ENCODE data around the gene FEZ2. TPM values are rescaled to one million over a fixed set of nuclear protein-coding genes. Genes with fewer than 3 reads are reported as not detected.

FEZ2 gene
- total and polyA plus RNA-seq, 3 experiments from 2014 or later, result 3.1 to 8.1 (median 6.9) TPM

- Histone ChIP-seq H3K27ac (ENCODE audit: low read depth, low read length) (no peak overlapping the region), H3K36me3 (ENCODE audit: insufficient read depth, low read length) (no peaks in the 10 kb centered on the region), H3K9me3 (ENCODE audit: low read length) (no peaks in the 10 kb centered on the region), H3K27me3 (ENCODE audit: insufficient read depth, low read length, poor library complexity, severe bottlenecking) (no peaks in the 10 kb centered on the region), H3K4me1 (ENCODE audit: insufficient read depth, low read length) (no peaks in the 10 kb centered on the region), H3K4me3 (ENCODE audit: low read length) (no peak overlapping the region)
- ChIA-PET POLR2A (no interaction called here), CTCF (no interaction called here)
- H3K4me3 Mint-ChIP-seq, result no peak overlapping the region
- H3K27ac Mint-ChIP-seq, result peak overlapping the region in 2 of 8 donors; percentile 23 to 48
- H3K36me3 Mint-ChIP-seq, result peaks cover 7 to 69% (median 18%) of the 10 kb centered on the region in 3 donors
- H3K9me3 Mint-ChIP-seq, result no peaks in the 10 kb centered on the region
- no peak for DNase-seq
- no peaks in the 10 kb centered on the region for H3K27me3 Mint-ChIP-seq
- H3K4me1 Mint-ChIP-seq, result peaks cover 0 to 9% (median 7%) of the 10 kb centered on the region in 3 donors
Observed at GRCh38 chr2:36572719-36573059, 25.3 kb downstream of the FEZ2 start.

GRCh38 chr2:36572054-36572718 is 25.8 kb downstream of the FEZ2 start:
- H3K4me3 Mint-ChIP-seq, result no peak overlapping the region
- H3K27ac ChIP-seq (ENCODE audit: low read depth, low read length), result no peak overlapping the region
- H3K4me1 ChIP-seq (ENCODE audit: insufficient read depth, low read length), result no peaks in the 10 kb centered on the region
- H3K36me3 ChIP-seq (ENCODE audit: insufficient read depth, low read length), result no peaks in the 10 kb centered on the region
- no peak overlapping the region for H3K4me3 ChIP-seq (ENCODE audit: low read length)
- H3K4me1 Mint-ChIP-seq, result peaks cover 0 to 11% (median 7%) of the 10 kb centered on the region in 3 donors
- ChIA-PET POLR2A (no interaction called here), CTCF (no interaction called here)
- H3K36me3 Mint-ChIP-seq, result peaks cover 4 to 67% (median 19%) of the 10 kb centered on the region in 3 donors
- no peaks in the 10 kb centered on the region for H3K27me3 Mint-ChIP-seq
- H3K27ac Mint-ChIP-seq, result peak overlapping the region in 1 of 8 donors; percentile 48
- no peaks in the 10 kb centered on the region for H3K27me3 ChIP-seq (ENCODE audit: insufficient read depth, low read length, poor library complexity, severe bottlenecking)
- DNase-seq, result no peak
- H3K9me3 Mint-ChIP-seq, result no peaks in the 10 kb centered on the region
- H3K9me3 ChIP-seq (ENCODE audit: low read length), result no peaks in the 10 kb centered on the region

- Histone ChIP-seq H3K9me3 (ENCODE audit: low read length) (no peaks in the 10 kb centered on the region), H3K4me3 (ENCODE audit: low read length) (no peak overlapping the region), H3K27ac (ENCODE audit: low read depth, low read length) (no peak overlapping the region), H3K4me1 (ENCODE audit: insufficient read depth, low read length) (no peaks in the 10 kb centered on the region), H3K27me3 (ENCODE audit: insufficient read depth, low read length, poor library complexity, severe bottlenecking) (no peaks in the 10 kb centered on the region), H3K36me3 (ENCODE audit: insufficient read depth, low read length) (no peaks in the 10 kb centered on the region)
- no peak for DNase-seq
- Mint-ChIP-seq H3K4me3 (no peak overlapping the region), H3K27ac (no peak overlapping the region), H3K36me3 (peaks cover 4 to 66% (median 22%) of the 10 kb centered on the region in 3 donors), H3K9me3 (no peaks in the 10 kb centered on the region), H3K27me3 (no peaks in the 10 kb centered on the region), H3K4me1 (peaks cover 2 to 15% (median 8%) of the 10 kb centered on the region in 3 donors)
- ChIA-PET CTCF (no interaction called here), POLR2A (no interaction called here)
Observed at GRCh38 chr2:36570416-36570815, 27.6 kb downstream of the FEZ2 start.

GRCh38 chr2:36569267-36569856 is 28.6 kb downstream of the FEZ2 start:
- no peaks in the 10 kb centered on the region for H3K27me3 ChIP-seq (ENCODE audit: insufficient read depth, low read length, poor library complexity, severe bottlenecking)
- no peaks in the 10 kb centered on the region for H3K9me3 Mint-ChIP-seq
- H3K27ac Mint-ChIP-seq, result peak overlapping the region in 1 of 8 donors; percentile 24
- H3K4me1 Mint-ChIP-seq, result peaks cover 7 to 20% (median 12%) of the 10 kb centered on the region in 3 donors
- H3K9me3 ChIP-seq (ENCODE audit: low read length), result no peaks in the 10 kb centered on the region
- no peaks in the 10 kb centered on the region for H3K27me3 Mint-ChIP-seq
- H3K4me1 ChIP-seq (ENCODE audit: insufficient read depth, low read length), result no peaks in the 10 kb centered on the region
- no peaks in the 10 kb centered on the region for H3K36me3 ChIP-seq (ENCODE audit: insufficient read depth, low read length)
- DNase-seq, result no peak
- no peak overlapping the region for H3K4me3 Mint-ChIP-seq
- peaks cover 12 to 66% (median 26%) of the 10 kb centered on the region in 3 donors for H3K36me3 Mint-ChIP-seq
- ChIA-PET CTCF (no interaction called here), POLR2A (no interaction called here)
- H3K27ac ChIP-seq (ENCODE audit: low read depth, low read length), result no peak overlapping the region
- no peak overlapping the region for H3K4me3 ChIP-seq (ENCODE audit: low read length)

- Histone ChIP-seq H3K4me1 (ENCODE audit: insufficient read depth, low read length) (no peaks in the 10 kb centered on the region), H3K27me3 (ENCODE audit: insufficient read depth, low read length, poor library complexity, severe bottlenecking) (no peaks in the 10 kb centered on the region), H3K27ac (ENCODE audit: low read depth, low read length) (no peak overlapping the region), H3K36me3 (ENCODE audit: insufficient read depth, low read length) (no peaks in the 10 kb centered on the region), H3K9me3 (ENCODE audit: low read length) (no peaks in the 10 kb centered on the region), H3K4me3 (ENCODE audit: low read length) (no peak overlapping the region)
- no peaks in the 10 kb centered on the region for H3K27me3 Mint-ChIP-seq
- no peak for DNase-seq
- H3K4me1 Mint-ChIP-seq, result peaks cover 8 to 24% (median 16%) of the 10 kb centered on the region in 3 donors
- no peak overlapping the region for H3K4me3 Mint-ChIP-seq
- H3K9me3 Mint-ChIP-seq, result no peaks in the 10 kb centered on the region
- POLR2A ChIA-PET, result no interaction called here
- peaks cover 15 to 67% (median 30%) of the 10 kb centered on the region in 3 donors for H3K36me3 Mint-ChIP-seq
- CTCF ChIA-PET, result no interaction called here
- H3K27ac Mint-ChIP-seq, result no peak overlapping the region
Observed at GRCh38 chr2:36568516-36569246, 29.3 kb downstream of the FEZ2 start.

GRCh38 chr2:36567711-36568408 is 30.1 kb downstream of the FEZ2 start:
- no peaks in the 10 kb centered on the region for H3K4me1 ChIP-seq (ENCODE audit: insufficient read depth, low read length)
- H3K4me3 Mint-ChIP-seq, result no peak overlapping the region
- ChIA-PET POLR2A (no interaction called here), CTCF (no interaction called here)
- no peak for DNase-seq
- no peaks in the 10 kb centered on the region for H3K27me3 Mint-ChIP-seq
- H3K4me1 Mint-ChIP-seq, result peaks cover 10 to 28% (median 12%) of the 10 kb centered on the region in 3 donors
- no peak overlapping the region for H3K4me3 ChIP-seq (ENCODE audit: low read length)
- no peak overlapping the region for H3K27ac Mint-ChIP-seq
- no peak overlapping the region for H3K27ac ChIP-seq (ENCODE audit: low read depth, low read length)
- H3K9me3 ChIP-seq (ENCODE audit: low read length), result no peaks in the 10 kb centered on the region
- H3K9me3 Mint-ChIP-seq, result no peaks in the 10 kb centered on the region
- H3K27me3 ChIP-seq (ENCODE audit: insufficient read depth, low read length, poor library complexity, severe bottlenecking), result no peaks in the 10 kb centered on the region
- H3K36me3 Mint-ChIP-seq, result peaks cover 15 to 68% (median 33%) of the 10 kb centered on the region in 3 donors
- H3K36me3 ChIP-seq (ENCODE audit: insufficient read depth, low read length), result no peaks in the 10 kb centered on the region

- Mint-ChIP-seq H3K27me3 (no peaks in the 10 kb centered on the region), H3K4me3 (no peak overlapping the region), H3K27ac (no peak overlapping the region), H3K9me3 (no peaks in the 10 kb centered on the region), H3K36me3 (peaks cover 15 to 67% (median 29%) of the 10 kb centered on the region in 3 donors), H3K4me1 (peaks cover 10 to 28% (median 11%) of the 10 kb centered on the region in 3 donors)
- DNase-seq, result no peak
- CTCF ChIA-PET, result no interaction called here
- H3K27me3 ChIP-seq (ENCODE audit: insufficient read depth, low read length, poor library complexity, severe bottlenecking), result no peaks in the 10 kb centered on the region
- H3K4me1 ChIP-seq (ENCODE audit: insufficient read depth, low read length), result no peaks in the 10 kb centered on the region
- no peaks in the 10 kb centered on the region for H3K9me3 ChIP-seq (ENCODE audit: low read length)
- no peak overlapping the region for H3K4me3 ChIP-seq (ENCODE audit: low read length)
- no peak overlapping the region for H3K27ac ChIP-seq (ENCODE audit: low read depth, low read length)
- POLR2A ChIA-PET, result no interaction called here
- H3K36me3 ChIP-seq (ENCODE audit: insufficient read depth, low read length), result no peaks in the 10 kb centered on the region
Observed at GRCh38 chr2:36566887-36567286, 31.1 kb downstream of the FEZ2 start.

- Mint-ChIP-seq H3K36me3 (peaks cover 15 to 72% (median 31%) of the 10 kb centered on the region in 3 donors), H3K4me1 (peaks cover 10 to 28% (median 11%) of the 10 kb centered on the region in 3 donors), H3K4me3 (no peak overlapping the region), H3K9me3 (no peaks in the 10 kb centered on the region), H3K27me3 (no peaks in the 10 kb centered on the region), H3K27ac (no peak overlapping the region)
- Histone ChIP-seq H3K4me3 (ENCODE audit: low read length) (no peak overlapping the region), H3K9me3 (ENCODE audit: low read length) (no peaks in the 10 kb centered on the region), H3K27ac (ENCODE audit: low read depth, low read length) (no peak overlapping the region), H3K27me3 (ENCODE audit: insufficient read depth, low read length, poor library complexity, severe bottlenecking) (no peaks in the 10 kb centered on the region), H3K36me3 (ENCODE audit: insufficient read depth, low read length) (no peaks in the 10 kb centered on the region), H3K4me1 (ENCODE audit: insufficient read depth, low read length) (no peaks in the 10 kb centered on the region)
- ChIA-PET CTCF (no interaction called here), POLR2A (no interaction called here)
- no peak for DNase-seq
Observed at GRCh38 chr2:36565712-36566111, 32.3 kb downstream of the FEZ2 start.
